A549 (cell line): Measurements from ENCODE around the gene ARHGEF7.

Experiments used
- CHD4 ChIP-seq: fragments of 200-600 bp; sonication (generic); IDR thresholded peaks from 2 replicates; pipeline ENCODE4 v1.6.1; 2016; ENCODE audit warnings: antibody characterized with exemption, mild to moderate bottlenecking, borderline replicate concordance
- EP300 ChIP-seq, 2 experiments: fragments of >200 bp; sonication (Bioruptor Twin); formaldehyde crosslinking; IDR thresholded peaks; 2 replicates in 1 of 2; 3 replicates in 1 of 2; pipeline ENCODE4 v1.6.1; 2016 to 2017
- HDAC2 ChIP-seq: fragments of 200-600 bp; sonication (generic); IDR thresholded peaks from 2 replicates; pipeline ENCODE4 v1.6.1; 2016
- MAFK ChIP-seq: fragments of 450-650 bp; IDR thresholded peaks from 2 replicates; pipeline ENCODE4 v1.6.1; 2014; ENCODE audit not compliant: partially characterized antibody
- MAZ ChIP-seq: fragments of 150-350 bp; IDR thresholded peaks from 2 replicates; pipeline ENCODE4 v1.6.1; 2014; ENCODE audit warnings: antibody characterized with exemption, low read depth, low read length, borderline replicate concordance
- RAD21 ChIP-seq, 2 experiments: fragments of >200 bp in 1 of 2; sonication (Bioruptor Twin) in 1 of 2; formaldehyde crosslinking in 1 of 2; IDR thresholded peaks in 1 of 2; conservative IDR thresholded peaks in 1 of 2; 2 replicates in 1 of 2; 3 replicates in 1 of 2; pipeline ENCODE4 v1.6.1; 2012 to 2018; ENCODE audit warnings: inconsistent platforms in 1 of 2
- SREBF2 ChIP-seq: fragments of 450-650 bp; IDR thresholded peaks from 2 replicates; pipeline ENCODE4 v1.6.1; 2014; ENCODE audit warnings: mild to moderate bottlenecking, moderate library complexity
- TF ChIP-seq, protein P1 (sequence below): fragments of 250-450 bp; sonication (Bioruptor Pico); IDR thresholded peaks from 2 replicates; pipeline ENCODE4 v1.5.0; 2021; ENCODE audit warnings: mild to moderate bottlenecking, moderate library complexity, borderline replicate concordance

DNA sequence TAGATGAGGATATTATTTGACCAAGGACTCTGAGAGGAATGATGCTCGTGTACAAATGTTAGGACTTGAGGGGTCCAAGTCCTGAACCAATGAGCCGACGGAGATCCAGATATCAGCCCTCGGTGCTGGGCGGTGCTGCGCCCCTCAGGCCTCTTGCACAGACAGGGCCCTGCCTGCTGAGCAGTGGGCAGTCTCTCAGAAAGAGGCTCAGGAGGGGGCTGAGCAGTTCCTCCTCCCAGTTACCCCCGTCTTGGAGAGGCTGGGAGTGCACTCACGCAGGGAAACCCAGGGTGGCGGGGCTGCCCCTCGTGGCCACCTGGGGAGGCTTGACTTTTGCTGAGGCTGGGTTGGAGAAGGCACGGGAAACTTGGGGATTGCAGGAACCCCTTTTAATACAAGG is 223.7 kb downstream of the ARHGEF7 start:
- TF ChIP-seq, protein P1, sequence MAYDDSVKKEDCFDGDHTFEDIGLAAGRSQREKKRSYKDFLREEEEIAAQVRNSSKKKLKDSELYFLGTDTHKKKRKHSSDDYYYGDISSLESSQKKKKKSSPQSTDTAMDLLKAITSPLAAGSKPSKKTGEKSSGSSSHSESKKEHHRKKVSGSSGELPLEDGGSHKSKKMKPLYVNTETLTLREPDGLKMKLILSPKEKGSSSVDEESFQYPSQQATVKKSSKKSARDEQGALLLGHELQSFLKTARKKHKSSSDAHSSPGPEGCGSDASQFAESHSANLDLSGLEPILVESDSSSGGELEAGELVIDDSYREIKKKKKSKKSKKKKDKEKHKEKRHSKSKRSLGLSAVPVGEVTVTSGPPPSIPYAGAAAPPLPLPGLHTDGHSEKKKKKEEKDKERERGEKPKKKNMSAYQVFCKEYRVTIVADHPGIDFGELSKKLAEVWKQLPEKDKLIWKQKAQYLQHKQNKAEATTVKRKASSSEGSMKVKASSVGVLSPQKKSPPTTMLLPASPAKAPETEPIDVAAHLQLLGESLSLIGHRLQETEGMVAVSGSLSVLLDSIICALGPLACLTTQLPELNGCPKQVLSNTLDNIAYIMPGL (CRISPR knock-in tag): no peak
- TF ChIP-seq RAD21 (conservative IDR thresholded peaks at IDR 0.05 in 1 of 2, IDR thresholded peaks at IDR 0.05 in 1 of 2) (no peak), EP300 (IDR thresholded peaks at IDR 0.05) (no peak), SREBF2 (no peak), HDAC2 (no peak), MAFK (no peak), CHD4 (no peak), MAZ (no peak)
